ENCODE measurements around the gene SPAG16. TPM values are rescaled to one million over a fixed set of nuclear protein-coding genes. Genes with fewer than 3 reads are reported as not detected.

Gene SPAG16
- total RNA-seq, 4 donors from 2014 or later = 25.6 to 37.5 (median 26.3) TPM

DNA sequence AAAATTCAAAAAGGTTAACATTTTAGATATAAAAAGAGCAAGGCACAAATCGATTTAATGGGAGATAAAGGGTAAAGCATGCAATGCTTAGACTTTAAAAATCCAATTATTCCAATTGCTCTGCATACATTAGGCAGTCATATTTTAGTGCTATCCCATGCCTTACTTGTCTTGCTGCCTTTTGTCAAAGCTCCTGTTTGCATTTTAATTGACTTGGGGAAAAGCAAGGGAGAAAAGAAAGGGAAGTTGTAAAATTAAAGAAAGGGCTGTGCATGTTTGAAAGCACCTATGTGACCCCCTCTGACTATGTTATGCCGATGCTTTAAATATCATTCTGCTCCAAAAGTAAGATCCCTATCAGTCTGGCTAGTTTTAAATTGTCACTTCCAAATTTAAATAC, 932.9 kb downstream of the SPAG16 start:
- no peak for TF ChIP-seq POLR2A (IDR thresholded peaks at IDR 0.05)
- TF ChIP-seq, protein P1, sequence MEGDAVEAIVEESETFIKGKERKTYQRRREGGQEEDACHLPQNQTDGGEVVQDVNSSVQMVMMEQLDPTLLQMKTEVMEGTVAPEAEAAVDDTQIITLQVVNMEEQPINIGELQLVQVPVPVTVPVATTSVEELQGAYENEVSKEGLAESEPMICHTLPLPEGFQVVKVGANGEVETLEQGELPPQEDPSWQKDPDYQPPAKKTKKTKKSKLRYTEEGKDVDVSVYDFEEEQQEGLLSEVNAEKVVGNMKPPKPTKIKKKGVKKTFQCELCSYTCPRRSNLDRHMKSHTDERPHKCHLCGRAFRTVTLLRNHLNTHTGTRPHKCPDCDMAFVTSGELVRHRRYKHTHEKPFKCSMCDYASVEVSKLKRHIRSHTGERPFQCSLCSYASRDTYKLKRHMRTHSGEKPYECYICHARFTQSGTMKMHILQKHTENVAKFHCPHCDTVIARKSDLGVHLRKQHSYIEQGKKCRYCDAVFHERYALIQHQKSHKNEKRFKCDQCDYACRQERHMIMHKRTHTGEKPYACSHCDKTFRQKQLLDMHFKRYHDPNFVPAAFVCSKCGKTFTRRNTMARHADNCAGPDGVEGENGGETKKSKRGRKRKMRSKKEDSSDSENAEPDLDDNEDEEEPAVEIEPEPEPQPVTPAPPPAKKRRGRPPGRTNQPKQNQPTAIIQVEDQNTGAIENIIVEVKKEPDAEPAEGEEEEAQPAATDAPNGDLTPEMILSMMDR (IDR thresholded peaks at IDR 0.05) = no peak
- no peak for DNase-seq (ENCODE audit: low spot score in 2 of 2)
- 49 to 64% methylated on average over 2 of the region's 2 CpGs for WGBS, 2 donors
- no peak overlapping the region for H3K4me3 ChIP-seq (ENCODE audit: low read depth, poor library complexity, severe bottlenecking)
- intact Hi-C loops (cut with DNase I; ENCODE audit: low total_unique reads) = no loop called here

GRCh38 chr2:214217599-214217998, 933.3 kb downstream of the SPAG16 start:
- no peak for DNase-seq (ENCODE audit: low spot score in 2 of 2)
- intact Hi-C loops (cut with DNase I; ENCODE audit: low total_unique reads) = no loop called here
- no peak for TF ChIP-seq POLR2A (IDR thresholded peaks at IDR 0.05)
- TF ChIP-seq, protein P1 (IDR thresholded peaks at IDR 0.05) = no peak
- H3K4me3 ChIP-seq (ENCODE audit: low read depth, poor library complexity, severe bottlenecking) = no peak overlapping the region
- 35 to 37% methylated on average over 1 of the region's 1 CpG for WGBS, 2 donors

DNA sequence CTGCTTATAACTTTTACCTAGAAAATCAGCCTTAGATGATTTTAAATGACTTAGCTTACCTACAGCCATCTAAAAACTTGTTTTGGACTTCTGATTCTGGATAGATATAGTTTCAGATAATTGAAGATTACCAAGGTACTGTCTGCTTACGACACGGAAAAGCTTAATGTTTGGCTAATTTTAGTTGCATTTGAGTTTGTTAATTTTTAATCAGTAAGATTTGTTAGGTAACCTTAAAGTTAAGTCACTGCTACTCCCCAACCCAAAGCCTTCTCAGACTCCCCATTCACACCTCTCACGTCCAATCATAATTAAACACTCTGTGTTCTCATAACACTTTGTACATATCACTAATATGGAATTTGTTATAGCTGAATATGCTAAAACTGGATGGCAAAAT, 936.0 kb downstream of the SPAG16 start:
- no peak overlapping the region for H3K4me3 ChIP-seq (ENCODE audit: low read depth, poor library complexity, severe bottlenecking)
- 59 to 60% methylated on average over 3 of the region's 3 CpGs for WGBS, 2 donors
- intact Hi-C loops (cut with DNase I; ENCODE audit: low total_unique reads) = no loop called here
- TF ChIP-seq POLR2A (IDR thresholded peaks at IDR 0.05) = no peak
- TF ChIP-seq, protein P1 (IDR thresholded peaks at IDR 0.05) = no peak
- no peak for DNase-seq (ENCODE audit: low spot score in 2 of 2)

DNA sequence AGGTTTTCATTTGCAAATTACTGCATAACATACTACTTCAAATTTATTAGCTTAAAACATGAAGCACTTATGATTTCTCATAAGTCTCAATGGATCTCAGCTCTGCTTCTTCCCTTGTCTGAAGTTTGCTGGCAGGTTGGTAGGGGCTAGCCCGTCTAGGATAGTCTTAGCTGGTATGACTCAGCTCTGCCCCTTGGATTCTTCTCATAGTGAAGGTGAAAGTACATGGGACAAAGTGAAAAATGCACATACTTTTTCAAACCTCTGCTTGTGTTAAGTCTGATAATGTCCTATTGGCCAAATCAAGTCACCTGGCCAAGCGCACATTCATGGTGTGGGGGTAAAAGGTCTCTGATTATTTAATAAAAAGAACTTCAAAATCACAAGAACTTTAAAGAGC, 941.8 kb downstream of the SPAG16 start:
- H3K4me3 ChIP-seq (ENCODE audit: low read depth, poor library complexity, severe bottlenecking) = no peak overlapping the region
- no peak for TF ChIP-seq POLR2A (IDR thresholded peaks at IDR 0.05)
- TF ChIP-seq, protein P1 (IDR thresholded peaks at IDR 0.05) = no peak
- no peak for DNase-seq (ENCODE audit: low spot score in 2 of 2)
- intact Hi-C loops (cut with DNase I; ENCODE audit: low total_unique reads) = no loop called here
- 83 to 89% methylated on average over 2 of the region's 2 CpGs for WGBS, 2 donors

- WGBS, 2 donors = 69 to 74% methylated on average over 2 of the region's 2 CpGs
- H3K4me3 ChIP-seq (ENCODE audit: low read depth, poor library complexity, severe bottlenecking) = no peak overlapping the region
- no peak for DNase-seq (ENCODE audit: low spot score in 2 of 2)
- TF ChIP-seq, protein P1 (IDR thresholded peaks at IDR 0.05) = no peak
- TF ChIP-seq POLR2A (IDR thresholded peaks at IDR 0.05) = no peak
- intact Hi-C loops (cut with DNase I; ENCODE audit: low total_unique reads) = no loop called here
Measured at GRCh38 chr2:214232271-214232670, 948.0 kb downstream of the SPAG16 start.

DNA sequence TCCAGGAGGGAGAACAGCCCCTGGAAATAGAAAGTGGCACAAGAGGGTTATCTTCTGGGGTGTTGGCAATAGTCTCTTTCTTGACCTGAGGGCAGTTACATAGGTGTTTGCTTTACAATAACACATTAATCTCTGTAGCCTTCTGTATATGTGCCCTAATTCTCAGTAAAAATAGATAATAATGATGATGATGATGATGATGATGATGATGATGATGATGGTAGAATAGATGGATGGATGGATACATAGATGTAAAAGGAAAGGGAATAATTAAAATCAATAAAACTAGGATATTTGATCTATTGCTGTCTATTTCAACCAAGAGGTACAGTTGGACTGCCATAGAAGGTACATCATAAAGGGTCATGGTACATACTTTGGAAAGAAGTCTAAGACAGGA, 948.9 kb downstream of the SPAG16 start:
- intact Hi-C loops (cut with DNase I; ENCODE audit: low total_unique reads) = no loop called here
- TF ChIP-seq, protein P1 (IDR thresholded peaks at IDR 0.05) = no peak
- TF ChIP-seq POLR2A (IDR thresholded peaks at IDR 0.05) = no peak
- H3K4me3 ChIP-seq (ENCODE audit: low read depth, poor library complexity, severe bottlenecking) = no peak overlapping the region

More for the DNA sequence above, 948.9 kb downstream of the SPAG16 start:
- no peak for DNase-seq (ENCODE audit: low spot score in 2 of 2)
